GM13977 (cell line): ENCODE measurements around the gene ME3.
"Not testable (repeated sequence)": the region's sequence is repeated elsewhere in the genome, so short reads cannot be mapped to it uniquely, and the experiment has no call there.

Experiments
- DNase-seq: peaks from one replicate; pipeline ENCODE4 v3.0.0; 2012; ENCODE audit warnings: low spot score
- in situ Hi-C: fragments of 300-500 bp; cut with MboI; formaldehyde crosslinking; loops from one replicate; pipeline ENCODE4 v1.12.0; 2022; ENCODE audit warnings: low sequenced_read_pairs, low pct_unique_long_range_greater_than_20kb, mixed read lengths, inconsistent platforms; ENCODE audit not compliant: unreplicated experiment
- TF ChIP-seq, protein P1 (sequence below): IDR thresholded peaks from 2 replicates; pipeline ENCODE4 v1.5.1; 2012; ENCODE audit warnings: mild to moderate bottlenecking, control low read depth; ENCODE audit not compliant: insufficient read depth; ENCODE audit errors: extremely low read depth, missing control alignments

Gene ME3

DNA sequence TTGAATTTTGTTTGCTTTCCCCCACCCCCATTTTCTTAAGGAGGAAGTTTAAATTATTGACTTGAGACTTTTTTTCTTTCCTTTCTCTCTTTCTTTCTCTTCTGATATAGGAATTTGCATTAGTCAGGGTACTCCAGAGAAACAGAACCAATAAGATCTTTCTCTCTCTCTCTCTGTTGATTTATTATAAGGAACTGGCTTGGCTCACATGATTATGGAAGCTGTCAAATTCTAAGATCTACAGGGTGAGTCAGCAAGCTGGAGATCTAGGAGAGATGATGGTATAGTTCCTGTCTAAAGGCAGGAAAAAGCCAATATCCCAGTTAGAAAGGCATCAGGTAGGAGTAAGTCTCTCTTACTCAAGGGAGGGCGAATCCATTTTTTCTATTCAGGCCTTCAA lies 233.7 kb downstream of the ME3 start:
- TF ChIP-seq, protein P1, sequence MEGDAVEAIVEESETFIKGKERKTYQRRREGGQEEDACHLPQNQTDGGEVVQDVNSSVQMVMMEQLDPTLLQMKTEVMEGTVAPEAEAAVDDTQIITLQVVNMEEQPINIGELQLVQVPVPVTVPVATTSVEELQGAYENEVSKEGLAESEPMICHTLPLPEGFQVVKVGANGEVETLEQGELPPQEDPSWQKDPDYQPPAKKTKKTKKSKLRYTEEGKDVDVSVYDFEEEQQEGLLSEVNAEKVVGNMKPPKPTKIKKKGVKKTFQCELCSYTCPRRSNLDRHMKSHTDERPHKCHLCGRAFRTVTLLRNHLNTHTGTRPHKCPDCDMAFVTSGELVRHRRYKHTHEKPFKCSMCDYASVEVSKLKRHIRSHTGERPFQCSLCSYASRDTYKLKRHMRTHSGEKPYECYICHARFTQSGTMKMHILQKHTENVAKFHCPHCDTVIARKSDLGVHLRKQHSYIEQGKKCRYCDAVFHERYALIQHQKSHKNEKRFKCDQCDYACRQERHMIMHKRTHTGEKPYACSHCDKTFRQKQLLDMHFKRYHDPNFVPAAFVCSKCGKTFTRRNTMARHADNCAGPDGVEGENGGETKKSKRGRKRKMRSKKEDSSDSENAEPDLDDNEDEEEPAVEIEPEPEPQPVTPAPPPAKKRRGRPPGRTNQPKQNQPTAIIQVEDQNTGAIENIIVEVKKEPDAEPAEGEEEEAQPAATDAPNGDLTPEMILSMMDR: no peak
- no peak for DNase-seq
- in situ Hi-C loops: no loop called here

DNA sequence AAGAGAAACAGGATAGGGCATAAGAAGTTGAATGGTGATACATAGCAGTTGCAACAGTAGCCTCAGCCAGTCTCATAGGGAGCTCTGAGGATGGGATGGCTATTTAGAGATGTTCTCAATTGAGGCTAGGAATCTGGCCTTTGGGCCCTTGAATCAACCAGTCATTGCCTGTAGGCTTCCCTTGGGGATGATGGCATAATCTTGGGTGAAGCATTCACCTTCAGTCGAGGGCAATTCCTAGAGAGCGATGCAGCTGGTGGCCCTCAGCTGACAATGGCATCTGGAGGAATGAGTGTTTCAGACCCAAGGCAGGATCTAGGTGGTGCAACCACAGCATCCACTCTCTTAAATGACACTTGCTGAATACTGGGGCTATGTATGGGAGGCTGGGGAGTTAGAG lies 236.7 kb downstream of the ME3 start:
- in situ Hi-C loops: no loop called here
- TF ChIP-seq, protein P1: no peak
- DNase-seq: no peak

- in situ Hi-C loops, DNase-seq: not testable (repeated sequence)
These were observed 238.9 kb downstream of the ME3 start for GRCh38 chr11:86433361-86434095.

DNA sequence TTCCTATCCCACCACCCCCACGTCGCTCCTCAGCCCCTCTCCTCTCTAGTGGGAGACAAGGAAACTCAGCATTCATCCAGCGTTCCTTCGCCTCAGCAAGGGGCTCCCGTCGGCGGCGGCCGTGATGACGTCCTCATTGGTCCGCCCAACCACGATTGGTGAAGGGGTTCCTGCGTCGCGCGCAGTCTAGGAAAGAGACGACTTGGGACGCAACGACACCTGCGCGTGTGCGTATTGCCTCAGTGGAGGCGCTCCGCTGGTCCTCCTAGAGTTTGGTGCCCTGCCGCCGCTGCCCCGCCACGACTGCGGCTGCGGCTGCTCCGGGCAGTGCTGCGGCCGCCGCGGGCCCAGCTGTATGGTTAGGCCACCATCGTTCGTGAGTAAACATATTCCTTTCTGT lies 241.2 kb downstream of the ME3 start:
- in situ Hi-C loops: no loop called here
- TF ChIP-seq, protein P1: no peak
- DNase-seq: no peak

DNA sequence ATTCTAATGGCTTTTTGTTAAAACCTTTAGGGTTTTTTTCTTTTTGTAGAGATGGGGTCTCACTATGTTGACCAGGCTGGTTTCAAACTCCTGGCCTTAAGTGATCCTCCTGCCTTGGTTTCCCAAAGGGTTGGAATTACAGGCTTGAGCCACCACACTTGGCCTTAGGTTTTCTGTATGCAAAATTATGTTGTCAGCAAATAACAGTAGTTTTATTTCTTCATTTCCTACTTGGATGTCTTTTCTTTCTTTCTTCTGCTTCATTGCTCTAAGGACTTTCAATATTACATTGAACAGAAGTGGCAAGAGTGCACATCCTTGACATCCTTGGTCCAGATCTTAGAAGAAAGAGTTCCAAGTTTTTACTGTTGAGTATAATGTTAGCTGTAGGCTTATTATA lies 245.0 kb downstream of the ME3 start:
- DNase-seq: no peak
- in situ Hi-C loops: no loop called here
- TF ChIP-seq, protein P1: no peak

DNA sequence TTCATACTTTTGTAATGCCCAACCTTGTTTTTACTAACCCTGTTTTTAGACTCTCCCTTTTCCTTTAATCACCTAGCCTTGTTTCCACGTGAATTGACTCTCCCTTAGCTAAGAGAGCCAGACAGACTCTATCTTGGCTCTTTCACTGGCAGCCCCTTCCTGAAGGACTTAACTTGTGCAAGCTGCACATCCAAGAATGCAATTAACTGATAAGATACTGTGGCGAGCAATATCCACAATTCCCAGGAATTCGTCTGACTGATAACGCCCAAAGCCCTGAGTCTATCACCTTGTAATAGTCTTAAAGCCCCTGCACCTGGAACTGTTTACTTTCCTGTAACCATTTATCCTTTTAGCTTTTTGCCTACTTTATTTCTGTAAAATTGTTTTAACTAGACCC lies 248.9 kb downstream of the ME3 start:
- DNase-seq, in situ Hi-C loops: not testable (repeated sequence)

- in situ Hi-C loops: no loop called here
- DNase-seq: no peak
- TF ChIP-seq, protein P1: no peak
These were observed 250.0 kb downstream of the ME3 start for GRCh38 chr11:86422371-86422770.

DNA sequence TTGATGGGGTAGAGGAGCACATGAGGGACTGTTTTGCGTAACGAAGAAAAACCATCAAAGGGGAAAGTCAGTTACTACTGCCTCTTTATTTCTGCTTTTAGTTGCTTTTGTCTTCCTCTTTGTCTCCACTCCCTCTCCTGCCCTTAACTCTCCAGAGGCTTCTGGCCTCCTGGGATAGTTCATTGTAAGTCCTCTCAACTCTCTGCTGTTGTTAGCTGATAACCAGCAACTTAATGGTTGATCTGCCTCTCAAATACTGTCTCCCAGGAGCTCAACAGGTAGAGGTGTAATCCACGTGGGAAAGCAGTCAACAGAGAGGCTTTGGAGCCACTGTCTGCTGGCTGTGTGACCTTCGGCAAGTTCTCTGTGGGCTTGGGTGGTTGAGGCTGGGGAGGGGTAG lies 250.5 kb downstream of the ME3 start:
- DNase-seq: no peak
- in situ Hi-C loops: no loop called here
- TF ChIP-seq, protein P1: no peak
